GM21526 (cell line): ENCODE data around the gene DYNC1H1.
"Not testable (repeated sequence)": the region's sequence is repeated elsewhere in the genome, so short reads cannot be mapped to it uniquely, and the experiment has no call there.

Source experiments
- ATAC-seq: cut with Tn5 transposase; IDR thresholded peaks from one replicate; pipeline ENCODE4 v1.9.1; 2021; ENCODE audit warnings: moderate library complexity; ENCODE audit not compliant: unreplicated experiment, low FRiP score

The DYNC1H1 gene

DNA sequence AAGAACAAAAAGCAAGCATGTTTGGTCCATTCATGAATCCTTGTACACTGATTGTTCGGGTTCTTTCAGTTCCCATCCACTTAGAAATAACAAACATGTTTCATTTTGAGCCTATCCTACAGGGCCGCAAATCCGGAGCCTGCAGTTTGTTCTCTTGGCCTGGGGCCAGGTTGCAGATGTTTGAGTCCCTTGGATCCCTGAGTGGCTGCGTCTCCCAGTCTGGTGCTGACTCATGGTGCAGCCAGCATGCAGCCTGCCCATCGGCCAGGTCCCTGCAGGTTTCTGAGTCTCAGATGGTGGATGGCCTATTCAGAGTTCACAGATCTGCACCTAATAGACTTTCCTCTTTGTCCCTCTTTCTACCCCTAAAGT is 1.9 kb upstream of the DYNC1H1 start:
- ATAC-seq: no peak

GRCh38 chr14:101963052-101963451 is 1.3 kb upstream of the DYNC1H1 start:
- no peak for ATAC-seq

GRCh38 chr14:101963656-101964296 is 597 bp upstream of the DYNC1H1 start:
- ATAC-seq: no peak

DNA sequence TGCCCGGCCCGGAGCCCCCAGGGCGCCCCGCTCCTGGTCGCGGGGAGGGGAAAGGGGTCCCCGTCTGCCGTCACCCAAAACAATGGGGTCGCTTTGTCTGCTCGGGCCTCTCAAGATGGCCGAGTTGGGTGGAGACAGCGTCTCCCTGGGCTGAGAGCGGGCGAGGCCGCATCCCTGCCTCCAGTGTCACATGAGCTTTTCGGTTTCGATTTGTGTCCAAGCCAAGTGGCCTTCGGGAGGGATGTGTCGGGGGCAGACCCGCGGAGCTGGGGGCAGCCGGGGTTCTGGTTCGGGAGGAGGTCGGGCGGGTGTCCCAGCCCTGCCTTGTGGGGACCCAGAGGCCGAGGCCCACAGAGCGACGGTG is 790 bp downstream of the DYNC1H1 start:
- peak; percentile 26 for ATAC-seq

DNA sequence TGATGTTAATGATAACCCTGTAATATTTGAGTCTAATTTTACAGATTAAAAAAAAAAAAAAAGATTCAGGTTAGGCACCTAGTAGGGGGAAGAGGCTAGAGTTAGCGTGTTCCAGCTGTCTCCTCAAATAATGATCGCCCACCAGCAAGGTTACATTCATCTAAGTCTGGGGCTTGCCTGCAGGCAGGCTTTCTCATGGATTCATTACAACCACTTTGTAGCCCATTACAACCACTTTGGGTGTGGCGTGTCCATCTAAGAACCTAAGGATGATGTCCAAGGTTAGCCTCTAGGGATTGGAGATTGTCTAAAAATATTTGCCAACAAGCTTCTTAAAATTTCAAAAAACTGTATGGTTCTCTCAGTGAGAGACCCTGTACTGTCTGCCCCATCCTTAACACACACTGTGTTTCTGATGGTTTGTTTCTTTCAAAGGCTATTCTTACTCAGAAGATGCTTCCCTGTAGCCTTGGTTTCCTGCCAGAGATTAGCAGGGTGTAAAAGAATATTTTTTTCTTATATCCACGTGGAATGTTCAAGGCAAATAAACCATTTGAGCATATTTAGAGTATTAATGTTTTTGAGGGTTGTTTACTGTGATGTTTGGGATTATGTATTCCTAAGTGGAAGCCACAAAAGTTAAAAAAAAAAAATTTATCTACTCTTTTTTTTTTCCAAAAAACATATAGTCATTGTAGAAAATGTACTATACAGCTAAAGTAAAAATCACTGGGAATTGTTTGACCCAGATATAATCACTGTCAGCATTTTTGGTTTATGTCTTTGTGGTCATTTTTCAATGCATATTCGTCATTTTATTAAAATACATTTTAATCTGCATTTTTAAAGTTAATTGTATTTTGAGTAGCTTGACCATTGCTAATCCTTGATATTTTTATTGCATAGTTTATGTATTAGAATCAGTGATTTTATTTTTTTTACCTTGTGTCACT is 1.7 kb downstream of the DYNC1H1 start:
- no peak for ATAC-seq

GRCh38 chr14:101966742-101967141 is 2.4 kb downstream of the DYNC1H1 start:
- ATAC-seq: no peak

- ATAC-seq: no peak
Measured at GRCh38 chr14:101968186-101968585, 3.8 kb downstream of the DYNC1H1 start.

DNA sequence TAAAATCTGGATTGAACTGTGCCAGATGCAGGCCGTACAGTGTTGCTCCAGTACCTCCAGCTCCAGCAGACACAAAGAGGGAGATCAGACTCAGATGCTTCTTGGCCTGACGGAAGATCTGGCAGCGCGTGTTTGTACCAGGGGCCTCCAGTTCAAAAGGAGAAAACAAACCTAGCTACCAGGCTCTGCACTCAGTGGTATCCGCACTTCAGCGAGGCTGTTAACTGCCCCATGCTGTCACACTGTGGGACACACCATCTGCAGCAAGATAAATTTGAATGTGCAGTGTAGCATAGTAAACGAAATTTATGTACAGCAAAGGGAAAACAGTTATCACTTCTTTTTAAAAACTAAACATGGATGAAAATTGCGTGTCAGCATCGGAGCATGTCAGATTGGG is 5.1 kb downstream of the DYNC1H1 start:
- ATAC-seq: no peak

DNA sequence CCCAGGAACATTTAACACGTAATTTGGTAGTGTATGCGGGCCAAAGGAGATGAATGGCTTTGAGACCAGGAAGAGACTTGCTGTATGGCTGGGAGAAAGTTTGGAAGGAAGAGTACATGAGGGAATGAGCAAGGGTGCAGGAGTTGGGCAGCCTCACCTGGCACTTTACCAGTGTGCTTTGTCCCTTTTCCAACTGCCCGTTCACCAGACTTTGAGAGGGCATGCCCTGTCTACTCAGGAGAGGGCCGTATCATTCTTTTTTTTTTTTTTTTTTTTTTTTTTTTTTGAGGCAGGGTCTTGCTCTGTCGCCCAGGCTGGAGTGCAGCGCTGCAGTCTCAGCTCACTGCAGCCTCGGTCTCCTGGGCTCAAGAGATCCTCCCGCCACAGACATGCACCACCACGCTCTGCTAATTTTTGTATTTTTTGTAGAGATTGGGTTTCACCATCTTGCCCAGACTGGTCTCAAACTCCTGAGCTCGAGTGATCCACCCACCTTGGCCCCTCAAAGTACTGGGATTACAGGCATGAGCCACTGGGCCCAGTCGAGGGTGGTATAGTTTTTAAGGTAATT is 6.5 kb downstream of the DYNC1H1 start:
- no peak for ATAC-seq

DNA sequence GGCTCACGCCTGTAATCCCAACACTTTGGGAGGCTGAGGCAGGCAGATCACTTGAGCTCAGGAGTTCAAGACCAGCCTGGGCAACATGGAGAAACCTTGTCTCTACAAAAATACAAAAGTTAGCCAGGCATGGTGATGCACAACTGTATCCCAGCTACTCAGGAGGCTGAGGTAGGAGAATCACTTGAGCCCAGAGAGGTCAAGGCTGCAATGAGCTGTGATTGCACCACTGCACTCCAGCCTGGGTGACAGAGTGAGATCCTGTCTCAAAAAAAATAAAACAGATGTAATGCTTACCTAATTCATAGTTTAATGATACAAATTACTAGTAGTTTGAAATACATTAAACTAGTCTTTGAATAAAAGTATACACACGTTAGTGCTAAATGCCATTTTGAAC is 7.1 kb downstream of the DYNC1H1 start:
- ATAC-seq: not testable (repeated sequence)

DNA sequence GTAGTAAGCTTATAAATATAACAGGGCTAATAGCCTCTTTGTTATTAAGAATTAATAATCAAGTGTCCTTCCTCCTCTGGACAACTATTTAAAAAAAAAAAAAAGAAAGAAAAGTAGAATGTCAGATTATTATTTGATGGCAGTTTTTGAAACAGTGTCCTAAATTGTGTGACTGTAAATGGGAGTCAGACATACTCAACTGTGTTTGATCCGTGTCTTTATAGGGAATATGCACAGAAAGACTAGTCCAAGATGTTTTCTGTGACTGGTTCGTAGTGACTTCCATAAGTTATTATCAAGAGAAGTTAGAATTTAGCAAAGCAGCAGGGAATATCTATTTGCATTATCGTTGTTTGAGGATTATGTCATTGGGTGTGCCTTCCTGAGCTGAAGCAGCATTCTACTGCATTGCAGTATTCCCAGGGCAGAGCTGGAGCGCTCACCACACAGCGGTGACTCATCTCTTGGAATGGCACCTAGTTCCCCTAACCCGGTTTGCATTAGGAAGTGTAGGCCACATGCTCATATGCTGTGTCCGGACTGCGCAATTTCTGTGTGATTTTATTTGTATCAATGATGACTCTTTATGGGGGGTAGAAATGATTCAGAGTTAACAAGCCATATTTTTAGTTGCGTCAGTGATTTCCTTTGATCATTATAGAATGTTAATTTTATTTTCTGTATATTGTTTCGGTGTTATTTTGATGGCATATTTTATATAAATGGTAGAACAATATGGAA is 7.9 kb downstream of the DYNC1H1 start:
- ATAC-seq: no peak

DNA sequence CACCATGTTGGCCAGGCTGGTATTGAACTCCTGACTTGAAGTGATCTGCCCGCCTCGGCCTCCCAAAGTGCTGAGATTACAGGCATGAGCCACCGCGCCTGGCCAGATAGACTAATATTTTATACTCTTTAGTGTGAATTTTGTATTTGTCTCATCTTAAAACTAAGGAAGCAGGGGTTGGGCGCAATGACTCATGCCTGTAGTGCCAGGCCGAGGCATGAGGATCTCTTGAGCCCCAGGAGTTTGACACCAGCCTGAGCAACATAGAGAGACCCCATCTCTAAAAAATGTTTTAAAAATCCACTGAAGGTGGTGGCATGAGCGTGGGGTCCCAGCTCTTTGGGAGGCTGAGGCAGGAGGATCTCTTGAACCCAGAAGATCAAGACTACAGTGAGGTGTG is 9.0 kb downstream of the DYNC1H1 start:
- no peak for ATAC-seq

GRCh38 chr14:101975231-101975630 is 10.9 kb downstream of the DYNC1H1 start:
- no peak for ATAC-seq

- no peak for ATAC-seq
Measured at GRCh38 chr14:101977311-101978071, 13.1 kb downstream of the DYNC1H1 start.

DNA sequence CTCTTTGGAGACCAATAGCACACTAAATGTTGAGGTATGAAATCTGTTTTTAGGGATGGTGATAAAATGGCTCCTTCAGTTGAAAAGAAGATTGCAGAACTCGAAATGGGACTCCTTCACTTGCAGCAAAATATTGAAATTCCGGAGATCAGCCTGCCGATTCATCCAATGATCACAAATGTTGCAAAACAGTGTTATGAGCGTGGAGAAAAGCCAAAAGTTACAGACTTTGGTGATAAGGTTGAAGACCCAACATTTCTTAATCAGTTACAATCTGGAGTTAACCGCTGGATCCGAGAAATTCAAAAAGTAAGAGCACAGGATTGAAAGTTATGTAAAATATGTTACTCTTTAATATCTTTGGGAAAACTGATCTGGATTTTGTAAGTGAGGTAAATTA is 15.3 kb downstream of the DYNC1H1 start:
- ATAC-seq: no peak

GRCh38 chr14:101980251-101980650 is 15.9 kb downstream of the DYNC1H1 start:
- no peak for ATAC-seq

GRCh38 chr14:101980700-101981099 is 16.3 kb downstream of the DYNC1H1 start:
- ATAC-seq: no peak

GRCh38 chr14:101982621-101983020 is 18.2 kb downstream of the DYNC1H1 start:
- ATAC-seq: no peak

- ATAC-seq: not testable (repeated sequence)
Measured at GRCh38 chr14:101984831-101985230, 20.5 kb downstream of the DYNC1H1 start.

DNA sequence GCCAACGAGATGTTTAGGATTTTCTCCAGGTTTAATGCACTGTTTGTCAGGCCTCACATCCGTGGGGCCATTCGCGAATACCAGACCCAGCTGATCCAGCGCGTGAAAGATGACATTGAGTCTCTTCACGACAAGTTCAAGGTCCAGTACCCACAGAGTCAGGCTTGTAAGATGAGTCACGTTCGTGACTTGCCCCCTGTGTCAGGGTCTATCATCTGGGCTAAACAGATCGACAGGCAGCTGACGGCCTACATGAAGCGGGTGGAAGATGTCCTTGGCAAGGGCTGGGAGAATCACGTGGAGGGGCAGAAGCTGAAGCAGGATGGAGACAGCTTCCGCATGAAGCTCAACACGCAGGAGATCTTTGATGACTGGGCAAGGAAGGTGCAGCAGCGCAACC is 21.6 kb downstream of the DYNC1H1 start:
- ATAC-seq: no peak
